ENCODE data around the gene ARHGEF38.

Gene ARHGEF38

DNA sequence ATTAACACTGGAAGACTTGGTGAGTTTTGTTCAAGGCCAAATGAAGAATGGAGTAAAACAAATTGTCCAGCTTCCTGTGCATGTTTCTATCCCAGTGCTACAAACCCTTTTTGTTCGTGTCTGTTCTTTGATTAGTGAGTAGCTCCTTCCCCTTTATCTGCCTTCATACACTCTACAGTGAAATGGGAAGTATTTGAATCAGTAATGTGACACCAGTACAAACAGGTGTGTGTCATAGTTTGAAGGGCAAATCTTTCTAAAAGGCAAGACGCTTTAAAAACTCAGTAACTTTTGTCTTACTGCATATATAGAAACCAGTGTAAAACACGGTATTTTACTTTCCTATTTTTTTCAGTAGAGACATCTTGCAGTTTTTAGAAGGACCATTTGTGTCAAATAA, 5.9 kb downstream of the ARHGEF38 start:
- DNase-seq (ENCODE audit: low read depth) = no peak

DNA sequence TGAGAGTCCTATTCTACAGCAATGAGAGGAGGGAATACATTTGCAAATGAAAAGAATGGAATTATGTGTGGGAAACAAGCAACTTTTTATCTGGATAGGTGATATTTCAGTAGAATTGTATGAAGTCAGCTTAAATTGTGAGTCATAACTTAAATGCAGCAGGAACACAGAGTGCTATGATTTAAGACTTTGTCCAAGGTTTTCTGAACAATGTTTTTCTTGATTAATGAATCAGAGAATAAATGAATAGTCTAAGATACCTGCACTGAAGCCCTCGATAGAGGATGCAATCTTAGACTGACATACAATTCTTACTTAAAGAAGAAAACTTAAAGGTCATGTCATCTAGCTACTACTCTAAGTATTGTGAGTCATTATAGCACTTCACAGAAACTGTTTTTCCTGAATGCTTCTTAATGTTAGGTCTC, 8.0 kb downstream of the ARHGEF38 start:
- DNase-seq (ENCODE audit: low read depth) = no peak

DNA sequence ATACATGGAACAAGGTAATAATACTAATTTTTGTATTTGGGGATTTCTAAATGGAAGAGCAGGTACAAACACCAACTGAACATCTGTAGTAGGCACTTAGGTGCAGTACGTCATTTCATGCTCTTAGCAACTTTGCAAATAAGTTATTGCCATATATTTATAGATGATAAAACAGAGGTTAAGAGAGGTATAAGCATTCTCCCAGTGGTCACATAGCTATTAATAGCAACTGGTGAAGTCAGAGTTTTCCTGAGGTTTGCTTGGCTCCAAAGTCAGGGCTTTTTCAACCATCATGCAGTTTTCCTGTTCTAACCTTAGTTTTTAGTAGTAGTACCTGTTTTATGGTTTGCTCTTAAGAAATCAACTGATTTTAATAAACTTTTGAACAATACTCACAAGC, 10.9 kb downstream of the ARHGEF38 start:
- no peak for DNase-seq (ENCODE audit: low read depth)

DNA sequence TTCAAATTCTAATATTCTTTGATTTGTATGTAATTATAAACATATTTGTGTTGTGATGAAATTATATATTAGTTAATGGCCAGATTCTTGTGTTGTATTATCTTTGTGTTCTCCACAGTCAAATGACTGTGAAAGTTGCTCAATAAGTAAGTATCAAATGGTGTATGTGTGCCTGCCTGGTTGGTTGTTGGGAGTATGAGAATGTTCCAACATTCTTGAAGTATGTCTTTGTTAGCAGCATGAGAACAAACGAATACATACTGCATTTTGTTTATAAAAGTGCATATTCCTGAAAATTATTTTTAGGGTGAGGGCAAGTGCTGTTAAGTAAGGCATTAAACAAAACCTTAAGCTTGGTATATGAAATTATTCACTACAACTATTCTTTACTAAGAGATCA, 16.2 kb downstream of the ARHGEF38 start:
- DNase-seq (ENCODE audit: low read depth) = no peak

DNA sequence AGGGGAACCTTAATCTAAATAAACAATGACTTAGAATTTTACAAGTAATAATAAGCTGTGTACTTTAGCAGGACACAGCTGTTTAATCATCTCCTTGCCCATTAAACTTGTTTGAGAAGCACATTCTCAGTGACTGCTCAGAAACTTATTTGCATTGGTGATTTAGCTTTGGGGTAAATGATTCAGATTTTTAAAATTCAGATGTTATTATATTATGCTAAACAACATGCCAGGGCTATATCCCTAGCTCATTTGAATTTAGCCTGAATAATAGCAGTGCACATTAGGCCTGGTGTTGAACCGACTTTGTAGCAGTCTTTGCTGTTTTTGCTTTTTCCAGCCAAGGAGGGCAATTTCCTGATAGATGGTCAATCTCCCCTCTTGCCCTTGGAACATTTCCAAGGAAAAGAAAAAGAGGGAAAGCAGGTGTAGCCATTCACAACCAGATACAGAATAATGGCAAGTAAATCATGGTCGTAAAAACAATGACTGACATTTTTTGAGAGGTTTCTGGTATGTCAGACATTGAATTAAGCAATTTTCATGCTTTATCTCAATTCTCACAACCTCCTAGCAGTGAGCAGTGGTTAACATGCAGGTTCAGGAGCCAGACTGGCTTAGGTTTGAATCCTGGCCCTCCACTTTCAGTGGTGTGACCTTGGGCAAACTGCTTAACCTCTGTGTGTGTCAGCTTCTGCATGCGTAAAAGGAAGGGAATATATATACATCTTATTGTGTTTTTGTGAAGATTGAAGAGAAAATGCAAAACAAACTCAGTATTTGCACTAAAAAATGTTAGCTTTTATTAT, 16.8 kb downstream of the ARHGEF38 start:
- DNase-seq (ENCODE audit: low read depth) = no peak

DNA sequence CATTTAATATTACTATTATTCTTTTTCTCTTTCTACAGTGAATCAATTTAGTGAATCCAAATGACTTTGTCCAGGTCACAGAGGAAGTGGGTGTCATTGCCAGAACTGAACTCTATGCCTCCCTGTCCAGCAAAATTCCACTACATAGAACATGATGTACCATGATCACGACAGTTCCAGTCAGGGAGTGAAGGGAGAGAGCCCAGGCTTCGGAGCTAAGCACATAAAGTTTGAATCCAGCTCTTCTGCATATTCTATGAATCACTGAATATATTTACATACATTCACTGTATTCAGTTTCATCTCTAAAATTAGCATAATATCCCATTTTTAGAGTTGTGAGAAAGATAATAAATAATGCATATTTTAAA, 17.4 kb downstream of the ARHGEF38 start:
- no peak for DNase-seq (ENCODE audit: low read depth)

DNA sequence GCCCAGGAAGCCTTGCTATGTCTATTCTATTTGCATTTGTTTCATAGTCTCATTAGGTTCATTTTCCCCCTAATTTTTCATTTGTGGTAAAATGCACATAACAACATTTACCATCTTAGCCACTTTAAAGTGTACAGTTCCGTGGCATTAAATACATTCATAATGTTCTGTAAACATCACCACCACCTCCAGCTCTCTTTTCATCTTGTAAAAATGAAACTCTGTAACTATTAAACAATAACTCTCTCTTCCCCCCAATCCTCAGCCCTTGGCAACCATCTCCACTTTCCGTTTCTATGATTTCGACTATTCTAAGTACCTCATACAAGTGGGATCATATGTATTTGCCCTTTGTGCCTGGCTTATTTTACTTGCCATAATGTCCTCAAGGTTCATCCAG, 19.9 kb downstream of the ARHGEF38 start:
- no peak for DNase-seq (ENCODE audit: low read depth)

DNA sequence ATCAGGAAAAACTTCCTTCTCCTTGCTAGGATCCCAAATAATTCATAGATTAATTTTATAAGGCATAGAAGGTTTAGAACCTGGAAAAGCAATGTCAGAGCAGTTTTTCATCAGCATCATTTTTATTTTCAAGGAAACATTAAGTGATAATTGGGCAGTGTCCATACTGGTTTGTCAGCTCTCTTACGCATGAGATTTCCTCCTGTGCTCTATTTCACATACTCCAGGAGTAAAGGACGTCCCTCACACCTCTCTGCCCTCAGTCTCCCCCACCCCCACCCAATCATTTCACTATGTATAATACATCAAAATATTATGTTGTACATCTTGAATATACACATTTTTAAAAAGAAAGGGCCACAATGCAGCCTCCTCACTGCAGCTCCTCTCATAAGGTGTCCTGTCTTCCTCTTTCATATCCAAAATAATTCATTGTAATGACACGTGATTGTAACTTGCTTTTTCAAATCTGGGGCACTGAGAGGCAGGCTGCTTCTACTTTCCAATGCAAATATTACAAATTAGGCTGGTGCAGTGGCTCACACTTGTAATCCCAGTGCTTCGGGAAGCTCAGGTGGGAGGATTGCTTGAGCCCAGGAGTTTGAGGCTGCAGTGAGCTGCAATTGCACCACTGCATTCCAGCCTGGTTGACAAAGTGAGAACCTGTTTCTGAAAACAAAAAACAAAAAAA, 34.4 kb downstream of the ARHGEF38 start:
- no peak for DNase-seq (ENCODE audit: low read depth)

DNA sequence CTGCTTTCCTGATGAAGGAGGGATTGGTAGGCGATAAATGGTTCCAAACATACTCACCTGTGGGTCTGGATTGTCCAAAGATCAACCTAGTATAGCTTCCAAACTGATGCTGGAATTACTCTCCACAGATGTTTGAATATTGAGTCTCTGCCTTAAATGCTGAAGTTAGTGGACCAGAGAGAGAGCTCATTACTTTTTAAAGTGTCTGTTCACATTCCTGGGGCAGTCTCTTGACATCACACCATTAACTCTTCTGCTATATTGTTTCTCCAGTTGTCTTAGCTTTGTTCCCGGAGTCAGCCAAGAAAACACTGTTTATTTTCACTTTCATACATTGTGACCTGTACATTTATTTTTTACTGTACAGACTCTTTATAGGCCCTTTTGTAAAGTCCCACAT, 35.4 kb downstream of the ARHGEF38 start:
- DNase-seq (ENCODE audit: low read depth) = no peak

DNA sequence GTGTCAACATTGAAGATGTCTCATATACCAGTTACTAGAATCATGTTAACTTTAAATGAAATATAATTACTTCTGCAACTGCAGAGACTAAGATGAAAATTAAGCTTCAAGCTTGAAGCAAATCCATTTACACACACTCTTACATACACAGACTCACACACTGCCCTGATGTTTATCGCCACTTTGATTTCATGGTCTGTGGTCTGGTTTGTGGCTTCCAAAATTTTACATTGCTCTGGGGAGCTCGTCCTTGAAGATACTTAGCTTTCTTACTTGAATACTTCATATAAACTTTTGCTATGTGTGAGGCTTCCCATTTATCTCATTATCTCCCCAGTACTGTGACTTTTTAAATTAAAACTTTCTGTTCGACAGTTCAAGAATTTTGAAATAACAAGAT, 35.8 kb downstream of the ARHGEF38 start:
- DNase-seq (ENCODE audit: low read depth) = no peak

DNA sequence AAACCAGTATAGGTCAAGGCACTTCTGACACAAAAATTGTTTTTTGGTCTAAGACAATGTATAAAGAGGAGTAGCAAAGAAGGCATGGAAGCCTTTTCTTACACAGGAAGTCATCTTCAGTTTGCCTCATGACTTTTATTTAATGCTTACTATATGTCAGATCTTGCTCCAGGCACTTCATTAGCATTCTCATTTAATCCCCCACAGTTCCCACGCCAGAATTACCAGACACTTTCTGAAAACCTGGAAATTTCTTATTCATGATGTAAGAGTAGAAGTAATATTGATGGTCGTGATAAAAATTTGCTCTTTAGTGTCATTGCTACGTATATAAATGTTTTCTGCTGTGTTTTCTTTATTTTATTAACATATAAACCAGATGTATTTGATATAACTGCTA, 39.2 kb downstream of the ARHGEF38 start:
- no peak for DNase-seq (ENCODE audit: low read depth)

DNA sequence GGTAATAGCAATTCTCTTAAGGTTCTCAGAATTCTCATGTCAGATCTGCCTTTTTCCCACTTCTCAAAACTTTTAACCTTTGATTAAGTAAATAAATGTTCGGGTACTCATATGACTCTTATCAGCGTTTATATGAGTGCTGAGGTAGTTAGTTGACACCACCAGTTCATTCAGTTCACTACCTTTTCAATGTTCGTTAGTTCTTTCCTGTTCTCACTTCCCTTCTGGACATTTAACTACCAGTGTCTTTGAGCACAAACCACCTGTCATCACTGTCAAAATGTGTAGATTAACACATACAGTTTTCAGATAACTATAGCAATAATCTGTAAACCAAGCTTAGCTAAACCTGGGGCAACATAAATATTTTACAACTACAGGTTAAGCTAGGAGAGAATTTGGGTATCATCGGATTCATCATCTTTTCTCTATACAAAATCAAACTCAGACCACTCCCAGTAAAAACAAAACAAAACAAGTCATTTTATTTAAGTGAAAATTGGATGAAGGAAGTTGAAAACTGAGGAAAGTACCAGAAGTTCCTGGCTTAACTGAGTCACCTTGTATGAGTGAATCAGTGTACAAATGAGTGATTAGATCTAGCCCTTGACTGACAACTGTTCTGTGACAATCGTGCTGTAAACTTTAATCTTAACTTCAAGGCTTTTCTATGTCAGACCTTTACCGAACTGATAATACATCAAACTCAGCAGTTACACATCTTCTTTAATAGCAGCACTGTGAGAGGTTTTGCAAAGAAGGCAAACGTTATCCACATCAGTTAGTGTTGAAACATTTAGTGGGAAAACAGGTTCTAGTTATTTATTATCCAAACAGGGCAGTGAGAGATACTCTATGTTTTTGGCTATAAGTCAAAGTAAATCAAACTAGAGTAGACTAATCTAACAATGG, 41.9 kb downstream of the ARHGEF38 start:
- no peak for DNase-seq (ENCODE audit: low read depth)

DNA sequence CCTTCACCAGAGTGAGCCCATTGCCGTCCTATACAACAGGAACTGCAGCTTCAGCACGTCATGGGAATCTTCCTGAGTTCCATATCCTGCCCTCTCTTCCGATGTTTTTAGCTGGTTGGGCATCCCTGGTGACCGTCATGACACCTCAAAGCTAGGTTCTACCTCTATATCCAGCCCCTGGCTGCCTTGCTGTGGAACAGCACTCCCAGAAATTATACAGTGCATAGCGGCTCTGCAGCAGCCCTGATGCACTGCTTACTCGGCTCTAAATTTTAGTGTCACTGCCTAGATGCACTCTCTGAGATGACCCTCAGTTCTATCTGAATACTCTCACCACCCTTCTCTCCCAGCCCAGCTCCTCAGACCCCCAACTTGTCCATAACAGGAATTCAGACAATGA, 44.3 kb downstream of the ARHGEF38 start:
- no peak for DNase-seq (ENCODE audit: low read depth)

DNA sequence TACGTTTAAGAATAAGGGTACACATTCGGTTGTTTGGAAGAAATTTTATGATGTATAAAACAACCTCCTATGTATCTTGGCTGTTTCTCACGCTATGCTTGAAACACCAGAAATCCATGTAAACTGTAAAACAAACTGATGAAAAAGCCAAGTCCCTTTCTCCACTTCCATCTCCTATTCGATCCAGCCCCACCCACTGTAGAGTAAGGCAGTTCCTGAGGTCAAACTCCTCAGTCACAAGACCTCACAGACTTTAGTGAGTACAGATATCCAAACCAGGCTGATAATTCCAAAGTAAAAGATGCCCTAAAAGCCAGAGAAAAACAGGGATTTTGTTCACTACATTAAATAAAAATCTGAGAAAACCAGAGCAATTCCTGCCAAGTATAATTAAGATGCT, 45.6 kb downstream of the ARHGEF38 start:
- no peak for DNase-seq (ENCODE audit: low read depth)

DNA sequence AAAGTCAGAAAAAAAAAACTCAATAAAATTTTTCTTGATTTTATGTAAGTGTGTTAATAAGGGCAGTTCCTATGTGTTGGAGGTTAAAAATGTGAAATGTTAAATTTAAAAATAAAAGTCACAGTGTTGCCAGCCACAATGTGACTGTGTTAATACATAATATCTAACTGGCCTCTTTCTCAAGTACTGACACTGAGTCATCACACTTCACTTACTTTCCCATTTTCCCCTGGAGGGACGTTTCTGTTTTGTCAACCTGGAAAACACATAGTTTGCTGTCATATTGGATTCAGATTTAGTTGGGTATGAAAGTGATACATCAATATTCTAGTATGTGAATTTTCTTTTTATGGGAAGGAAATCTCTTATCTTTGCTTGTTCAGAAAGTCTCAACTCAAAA, 46.4 kb downstream of the ARHGEF38 start:
- no peak for DNase-seq (ENCODE audit: low read depth)

DNA sequence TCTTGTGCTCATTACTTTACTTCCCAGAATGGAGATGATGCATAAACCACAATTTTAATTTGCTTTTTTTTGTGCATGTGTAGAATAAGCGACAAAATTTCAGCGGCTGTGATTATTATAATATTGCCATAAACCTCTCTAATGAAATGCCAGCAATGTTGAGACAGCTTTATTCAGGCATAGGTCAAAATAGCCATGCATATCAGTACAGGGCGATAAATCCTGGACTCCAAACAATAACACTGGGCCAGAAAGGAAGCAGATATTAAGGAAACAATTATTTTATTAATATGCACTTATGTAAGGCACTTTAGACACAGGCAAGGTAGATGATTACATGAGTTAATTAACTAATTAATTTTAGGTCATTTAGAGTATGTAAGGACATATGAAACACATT, 47.1 kb downstream of the ARHGEF38 start:
- DNase-seq (ENCODE audit: low read depth) = no peak

DNA sequence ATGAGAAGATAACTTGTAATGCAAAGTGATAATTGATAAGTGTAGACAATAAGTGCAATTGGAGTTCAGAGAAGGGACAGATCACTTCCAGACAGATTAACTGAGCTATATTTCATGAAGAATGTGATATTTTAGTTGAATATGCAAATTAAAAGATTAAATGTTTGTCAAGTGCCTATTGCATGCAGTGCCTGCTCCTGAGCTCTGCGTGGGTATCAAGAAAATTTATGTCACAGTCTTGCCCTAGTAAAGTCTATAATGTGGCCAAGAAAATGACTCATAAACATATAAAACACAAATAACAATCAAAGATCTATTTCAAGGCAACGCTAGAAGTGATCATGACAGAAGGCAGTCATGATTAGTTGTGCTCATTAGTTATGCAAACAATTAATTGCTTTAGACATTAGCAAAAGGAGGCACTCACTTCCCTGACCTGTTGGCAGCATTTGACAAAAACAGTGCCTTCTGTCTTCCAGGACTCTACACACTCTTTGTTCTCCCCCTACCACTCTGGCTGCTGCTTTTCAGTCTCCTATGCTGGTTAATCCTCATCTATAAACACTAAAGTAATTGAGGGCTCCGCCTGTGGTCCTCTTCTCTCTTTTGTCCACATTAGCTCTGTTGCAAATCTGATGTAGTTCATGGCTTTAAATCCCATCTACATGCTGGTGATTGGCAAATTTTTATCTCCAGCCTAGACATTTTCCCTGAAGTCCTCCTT, 47.7 kb downstream of the ARHGEF38 start:
- DNase-seq (ENCODE audit: low read depth) = no peak

DNA sequence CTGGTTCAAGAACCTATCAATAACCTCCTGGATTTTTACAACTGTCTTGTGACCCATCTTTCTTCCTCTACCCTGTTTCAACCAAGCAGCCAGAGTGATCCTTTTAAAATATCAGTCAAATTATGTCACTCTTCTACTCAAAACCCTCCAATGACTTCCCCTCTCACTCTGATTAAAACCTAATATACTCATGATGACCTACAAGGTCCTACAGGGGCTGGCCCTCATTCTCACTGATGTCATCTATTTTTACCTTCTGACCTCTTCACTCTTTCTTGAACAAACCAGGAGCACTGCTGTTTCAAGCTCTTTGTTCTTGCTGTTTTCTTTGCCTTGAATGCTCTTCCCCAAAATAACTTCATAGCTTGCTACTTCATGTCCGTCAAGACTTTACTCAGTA, 48.5 kb downstream of the ARHGEF38 start:
- no peak for DNase-seq (ENCODE audit: low read depth)

DNA sequence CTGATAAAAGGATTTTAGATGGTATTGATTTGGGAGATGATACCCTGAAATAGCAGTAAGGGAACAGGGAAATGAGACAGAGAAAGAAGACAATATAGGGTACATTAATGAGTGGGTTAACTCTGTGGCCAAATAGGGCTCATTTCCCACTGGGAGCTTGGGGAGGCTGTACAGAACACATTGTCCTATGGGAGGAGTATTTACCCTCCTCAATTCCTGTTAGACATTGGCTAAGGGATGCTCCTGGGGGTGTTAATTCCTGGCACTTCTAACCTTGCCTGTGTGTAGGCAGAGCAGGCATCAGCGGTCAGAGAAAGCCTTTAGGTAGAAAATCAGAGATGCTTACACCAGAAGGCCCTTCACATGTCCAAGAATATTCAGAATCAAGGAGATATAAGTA, 49.0 kb downstream of the ARHGEF38 start:
- no peak for DNase-seq (ENCODE audit: low read depth)

DNA sequence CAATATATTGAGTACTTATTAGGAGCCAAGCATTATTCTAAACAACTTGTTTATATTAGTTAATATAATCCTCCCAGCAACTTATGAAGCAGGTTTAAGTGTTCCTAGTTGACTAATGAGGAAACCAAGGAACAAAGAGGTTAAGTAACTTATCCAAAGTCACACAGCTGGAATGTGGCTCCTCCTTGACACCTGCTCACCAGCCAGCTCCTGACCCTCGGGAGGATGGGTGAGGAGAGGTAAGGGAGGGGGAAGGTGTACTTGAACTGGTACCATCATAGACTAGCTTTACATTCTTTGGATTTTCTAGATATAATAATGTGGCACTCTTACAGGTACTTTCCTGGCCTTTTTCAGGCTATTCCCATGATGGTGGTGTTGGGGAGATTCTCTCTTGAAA, 50.7 kb downstream of the ARHGEF38 start:
- DNase-seq (ENCODE audit: low read depth) = no peak

DNA sequence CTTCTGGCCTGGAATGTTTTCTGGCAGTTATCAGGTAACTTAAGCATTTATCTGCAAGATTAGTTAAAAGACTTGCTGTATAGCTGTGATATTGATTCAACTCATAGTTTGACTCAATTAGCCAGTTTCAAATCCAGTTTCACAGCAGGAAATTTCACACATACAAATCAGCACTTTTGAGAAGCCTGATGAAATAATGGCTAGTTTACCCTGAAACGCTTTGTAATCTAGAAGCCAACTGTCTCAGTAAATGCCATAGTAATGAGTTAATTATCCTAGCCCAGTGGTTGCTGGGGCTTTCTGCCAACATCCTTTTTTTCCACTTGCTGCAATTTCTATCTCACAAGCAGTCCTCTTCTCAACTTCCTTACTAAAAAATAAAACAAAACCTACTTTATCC, 53.1 kb downstream of the ARHGEF38 start:
- DNase-seq (ENCODE audit: low read depth) = no peak

DNA sequence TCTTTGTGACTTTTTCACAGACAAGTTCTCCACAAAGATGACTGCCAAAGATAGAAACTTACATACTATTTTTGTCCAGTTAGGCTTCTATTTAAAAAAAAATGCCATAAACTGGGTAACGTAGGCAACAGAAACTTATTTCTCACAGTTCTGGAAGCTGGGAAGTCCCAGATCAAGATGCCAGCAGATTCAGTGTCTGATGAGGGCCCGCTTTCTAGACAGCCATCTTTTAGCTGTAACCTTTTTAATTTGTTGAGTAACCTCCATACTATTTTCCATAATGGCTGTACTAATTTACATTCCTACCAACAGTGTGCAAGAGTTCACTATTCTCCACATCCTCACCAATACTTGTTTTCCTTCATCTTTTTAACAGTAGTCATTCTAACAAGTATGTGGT, 55.5 kb downstream of the ARHGEF38 start:
- no peak for DNase-seq (ENCODE audit: low read depth)

Measured in T follicular helper cell (primary cell).